ENCODE results near the gene EEF2K.

The EEF2K gene

GRCh38 chr16:22252317-22252716 is 46.2 kb downstream of the EEF2K start:
- DNase-seq (ENCODE audit: low read depth): no peak

- DNase-seq (ENCODE audit: low read depth): no peak
These were observed 47.2 kb downstream of the EEF2K start for GRCh38 chr16:22253272-22253671.

GRCh38 chr16:22255335-22255734 is 49.3 kb downstream of the EEF2K start:
- DNase-seq (ENCODE audit: low read depth): no peak

GRCh38 chr16:22257440-22257839 is 51.4 kb downstream of the EEF2K start:
- no peak for DNase-seq (ENCODE audit: low read depth)

- no peak for DNase-seq (ENCODE audit: low read depth)
These were observed 54.4 kb downstream of the EEF2K start for GRCh38 chr16:22260490-22260889.

- no peak for DNase-seq (ENCODE audit: low read depth)
These were observed 56.4 kb downstream of the EEF2K start for GRCh38 chr16:22262460-22262859.

GRCh38 chr16:22264786-22265185 is 58.7 kb downstream of the EEF2K start:
- no peak for DNase-seq (ENCODE audit: low read depth)

- DNase-seq (ENCODE audit: low read depth): no peak
These were observed 59.3 kb downstream of the EEF2K start for GRCh38 chr16:22265351-22265750.

- no peak for DNase-seq (ENCODE audit: low read depth)
These were observed 60.5 kb downstream of the EEF2K start for GRCh38 chr16:22266546-22266945.

- no peak for DNase-seq (ENCODE audit: low read depth)
These were observed 61.7 kb downstream of the EEF2K start for GRCh38 chr16:22267764-22268163.

- DNase-seq (ENCODE audit: low read depth): no peak
These were observed 64.4 kb downstream of the EEF2K start for GRCh38 chr16:22270525-22270924.

GRCh38 chr16:22272870-22273650 is 67.0 kb downstream of the EEF2K start:
- DNase-seq (ENCODE audit: low read depth): no peak

GRCh38 chr16:22274916-22275315 is 68.8 kb downstream of the EEF2K start:
- DNase-seq (ENCODE audit: low read depth): no peak

GRCh38 chr16:22278441-22279230 is 72.6 kb downstream of the EEF2K start:
- no peak for DNase-seq (ENCODE audit: low read depth)

- no peak for DNase-seq (ENCODE audit: low read depth)
These were observed 76.3 kb downstream of the EEF2K start for GRCh38 chr16:22282254-22282892.

GRCh38 chr16:22284637-22285036 is 78.6 kb downstream of the EEF2K start:
- no peak for DNase-seq (ENCODE audit: low read depth)

GRCh38 chr16:22285080-22285479 is 79.0 kb downstream of the EEF2K start:
- no peak for DNase-seq (ENCODE audit: low read depth)

GRCh38 chr16:22291020-22291419 is 84.9 kb downstream of the EEF2K start:
- no peak for DNase-seq (ENCODE audit: low read depth)

GRCh38 chr16:22291860-22292318 is 85.8 kb downstream of the EEF2K start:
- no peak for DNase-seq (ENCODE audit: low read depth)

GRCh38 chr16:22292320-22292719 is 86.2 kb downstream of the EEF2K start:
- no peak for DNase-seq (ENCODE audit: low read depth)

- DNase-seq (ENCODE audit: low read depth): no peak
These were observed 87.3 kb downstream of the EEF2K start for GRCh38 chr16:22293137-22294106.

All from activated T-cell treated with anti-CD3 and anti-CD28 coated beads for 24 hours (primary cell).